ENCODE results near the gene FLCN. TPM values are rescaled to one million over a fixed set of nuclear protein-coding genes. Genes with fewer than 3 reads are reported as not detected.

Gene FLCN
- polyA plus RNA-seq, 2 of the 4 experiments (the other 2 are of a cell fraction) = 14.2 to 25.1 TPM

- ChIA-PET CTCF (interaction anchor here (0.6 to 2.0 kb wide), 4 partner anchors 12 to 429 kb away, joined by 3 to 5 read pairs (median 4); no protein-coding TSS in a partner anchor), POLR2A (interaction anchor here (1.4 kb wide), 1 partner anchor 15 kb away, joined by 3 read pairs; no protein-coding TSS in a partner anchor)
- Histone ChIP-seq H3K9me3 (no peaks in the 10 kb centered on the region), H3K4me3 (peak within 1 kb of the TSS; percentile 78), H3K4me1 (peaks cover 19% of the 10 kb centered on the region), H3K4me2 (peak within 1 kb of the TSS; percentile 99), H3K27ac (peak within 1 kb of the TSS; percentile 84 to 89)
- DNase-seq (ENCODE audit: low read depth in 1 of 2, low spot score in 1 of 2) (peak; percentile 72 to 93), ATAC-seq (peak; percentile 59 to 60), FAIRE-seq (peak; percentile 82)
- WGBS (ENCODE audit: missing lambda C conversion rate) = 16% methylated on average over 43 of the region's 78 CpGs
- TF ChIP-seq ZC3H11A (IDR thresholded peaks at IDR 0.05) (no peak), TFCP2L1 (CRISPR knock-in tag; IDR thresholded peaks at IDR 0.05) (no peak; the same call in 1 of the 2 replicates), HOXB13 (CRISPR knock-in tag; IDR thresholded peaks at IDR 0.05; ENCODE audit: low read depth) (no peak), NR3C1 (IDR thresholded peaks at IDR 0.05) (no peak), HDAC2 (IDR thresholded peaks at IDR 0.05) (no peak), ATOH8 (CRISPR knock-in tag; IDR thresholded peaks at IDR 0.05; ENCODE audit: low read depth) (0 out of 2 replicates have a peak, but pooled peaks have one; percentile 4), NPAS2 (CRISPR knock-in tag; IDR thresholded peaks at IDR 0.05; ENCODE audit: borderline replicate concordance) (peak; percentile 100), EHMT2 (IDR thresholded peaks at IDR 0.05; ENCODE audit: low read depth) (no peak), PHF8 (IDR thresholded peaks at IDR 0.05; ENCODE audit: borderline replicate concordance, low read depth) (peak; percentile 11), RFX5 (IDR thresholded peaks at IDR 0.05) (0 out of 2 replicates have a peak, but pooled peaks have one; percentile 32), EHF (CRISPR knock-in tag; IDR thresholded peaks at IDR 0.05) (no peak), USF2 (IDR thresholded peaks at IDR 0.05) (peak; percentile 96), FOSL2 (IDR thresholded peaks at IDR 0.05) (no peak), FOSL2 (CRISPR knock-in tag; IDR thresholded peaks at IDR 0.05) (0 out of 2 replicates have a peak, but pooled peaks have one; percentile 12), SREBF2 (IDR thresholded peaks at IDR 0.05) (no peak; the same call in 1 of the 2 replicates), ZFP36 (IDR thresholded peaks at IDR 0.05; ENCODE audit: borderline replicate concordance, partially characterized antibody) (no peak), HMGXB4 (CRISPR knock-in tag; IDR thresholded peaks at IDR 0.05; ENCODE audit: borderline replicate concordance) (no peak; the same call in 1 of the 2 replicates), MYC (IDR thresholded peaks at IDR 0.05; ENCODE audit: borderline replicate concordance, low read length) (peak; percentile 100), JUN (IDR thresholded peaks at IDR 0.05) (peak in 1 of 2 experiments; percentile 68; a peak in 1 of 5 replicates), KDM1A (IDR thresholded peaks at IDR 0.05; ENCODE audit: low read depth) (no peak), MAFK (IDR thresholded peaks at IDR 0.05; ENCODE audit: partially characterized antibody) (no peak), HES2 (IDR thresholded peaks at IDR 0.05) (no peak), GATA3 (IDR thresholded peaks at IDR 0.05; ENCODE audit: borderline replicate concordance) (peak; percentile 78), ZSCAN20 (CRISPR knock-in tag; IDR thresholded peaks at IDR 0.05) (no peak), MAX (IDR thresholded peaks at IDR 0.05) (peak; percentile 100), E2F6 (IDR thresholded peaks at IDR 0.05; ENCODE audit: borderline replicate concordance, low read depth) (peak; percentile 87), FOSB (CRISPR knock-in tag; IDR thresholded peaks at IDR 0.05) (no peak), NFE2L2 (conservative IDR thresholded peaks at IDR 0.05; ENCODE audit: low read length) (0 out of 2 replicates have a peak, but pooled peaks have one; percentile 16), BHLHE40 (IDR thresholded peaks at IDR 0.05; ENCODE audit: low read depth, low read length) (peak; percentile 93), ELK1 (IDR thresholded peaks at IDR 0.05; ENCODE audit: low read depth, low read length) (no peak), POLR2A (IDR thresholded peaks at IDR 0.05; ENCODE audit: low read length) (peak; percentile 46; the same call in 1 of the 2 replicates)
- TF ChIP-seq, protein P1, sequence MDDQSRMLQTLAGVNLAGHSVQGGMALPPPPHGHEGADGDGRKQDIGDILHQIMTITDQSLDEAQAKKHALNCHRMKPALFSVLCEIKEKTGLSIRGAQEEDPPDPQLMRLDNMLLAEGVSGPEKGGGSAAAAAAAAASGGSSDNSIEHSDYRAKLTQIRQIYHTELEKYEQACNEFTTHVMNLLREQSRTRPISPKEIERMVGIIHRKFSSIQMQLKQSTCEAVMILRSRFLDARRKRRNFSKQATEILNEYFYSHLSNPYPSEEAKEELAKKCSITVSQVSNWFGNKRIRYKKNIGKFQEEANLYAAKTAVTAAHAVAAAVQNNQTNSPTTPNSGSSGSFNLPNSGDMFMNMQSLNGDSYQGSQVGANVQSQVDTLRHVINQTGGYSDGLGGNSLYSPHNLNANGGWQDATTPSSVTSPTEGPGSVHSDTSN (IDR thresholded peaks at IDR 0.05) = no peak
- TF ChIP-seq, protein P2, sequence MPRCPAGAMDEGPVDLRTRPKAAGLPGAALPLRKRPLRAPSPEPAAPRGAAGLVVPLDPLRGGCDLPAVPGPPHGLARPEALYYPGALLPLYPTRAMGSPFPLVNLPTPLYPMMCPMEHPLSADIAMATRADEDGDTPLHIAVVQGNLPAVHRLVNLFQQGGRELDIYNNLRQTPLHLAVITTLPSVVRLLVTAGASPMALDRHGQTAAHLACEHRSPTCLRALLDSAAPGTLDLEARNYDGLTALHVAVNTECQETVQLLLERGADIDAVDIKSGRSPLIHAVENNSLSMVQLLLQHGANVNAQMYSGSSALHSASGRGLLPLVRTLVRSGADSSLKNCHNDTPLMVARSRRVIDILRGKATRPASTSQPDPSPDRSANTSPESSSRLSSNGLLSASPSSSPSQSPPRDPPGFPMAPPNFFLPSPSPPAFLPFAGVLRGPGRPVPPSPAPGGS (IDR thresholded peaks at IDR 0.05) = no peak
Measured at GRCh38 chr17:17206124-17206912, 30.6 kb downstream of the FLCN start, which contains the start of gene PLD6. TSS of gene PLD6 (minus strand) at chr17:17206333. CDS start at chr17:17206286, 47 bp downstream.

Data from A549 (cell line).